ENCODE data around the gene TSEN54. TPM values are rescaled to one million over a fixed set of nuclear protein-coding genes. Genes with fewer than 3 reads are reported as not detected.
"Not testable (repeated sequence)": the region's sequence is repeated elsewhere in the genome, so short reads cannot be mapped to it uniquely, and the experiment has no call there.

Gene TSEN54
- total RNA-seq, 4 donors from 2014 or later, result 15.4 to 31.2 (median 17.8) TPM

DNA sequence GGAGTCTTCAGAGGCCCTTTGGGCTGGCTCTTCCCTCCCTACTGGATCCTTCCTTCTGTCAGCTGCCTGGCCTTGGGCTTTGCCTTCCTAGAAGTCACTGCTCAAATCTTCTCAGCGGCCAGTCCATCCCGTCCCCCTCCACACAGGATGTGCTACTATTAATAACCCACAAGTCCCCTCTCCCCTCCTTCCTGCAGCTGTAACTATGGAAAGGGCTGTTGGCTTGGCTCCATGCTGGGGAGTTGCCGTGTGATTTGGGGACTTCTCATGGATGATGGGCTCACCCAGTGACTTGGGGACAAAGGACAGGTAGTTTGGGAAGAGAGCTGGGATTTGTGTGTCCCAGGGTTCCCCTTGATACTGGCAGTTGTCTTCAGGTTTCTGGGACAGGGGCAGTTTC lies 40.5 kb upstream of the TSEN54 start:
- DNase-seq, result no peak
- in situ Hi-C loops (cut with MboI; ENCODE audit: low sequenced_read_pairs in 4 of 4) (no loop called here), intact Hi-C loops (cut with DNase I; ENCODE audit: low total_unique reads) (no loop called here)
- no peaks in the 10 kb centered on the region for H3K9me3 ChIP-seq
- H3K27me3 ChIP-seq, result no peaks in the 10 kb centered on the region
- TF ChIP-seq, protein P1, sequence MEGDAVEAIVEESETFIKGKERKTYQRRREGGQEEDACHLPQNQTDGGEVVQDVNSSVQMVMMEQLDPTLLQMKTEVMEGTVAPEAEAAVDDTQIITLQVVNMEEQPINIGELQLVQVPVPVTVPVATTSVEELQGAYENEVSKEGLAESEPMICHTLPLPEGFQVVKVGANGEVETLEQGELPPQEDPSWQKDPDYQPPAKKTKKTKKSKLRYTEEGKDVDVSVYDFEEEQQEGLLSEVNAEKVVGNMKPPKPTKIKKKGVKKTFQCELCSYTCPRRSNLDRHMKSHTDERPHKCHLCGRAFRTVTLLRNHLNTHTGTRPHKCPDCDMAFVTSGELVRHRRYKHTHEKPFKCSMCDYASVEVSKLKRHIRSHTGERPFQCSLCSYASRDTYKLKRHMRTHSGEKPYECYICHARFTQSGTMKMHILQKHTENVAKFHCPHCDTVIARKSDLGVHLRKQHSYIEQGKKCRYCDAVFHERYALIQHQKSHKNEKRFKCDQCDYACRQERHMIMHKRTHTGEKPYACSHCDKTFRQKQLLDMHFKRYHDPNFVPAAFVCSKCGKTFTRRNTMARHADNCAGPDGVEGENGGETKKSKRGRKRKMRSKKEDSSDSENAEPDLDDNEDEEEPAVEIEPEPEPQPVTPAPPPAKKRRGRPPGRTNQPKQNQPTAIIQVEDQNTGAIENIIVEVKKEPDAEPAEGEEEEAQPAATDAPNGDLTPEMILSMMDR (IDR thresholded peaks at IDR 0.05 in 4 of 5, conservative IDR thresholded peaks at IDR 0.05 in 1 of 5), result no peak
- TF ChIP-seq POLR2A (IDR thresholded peaks at IDR 0.05), result no peak
- H3K36me3 ChIP-seq, result no peaks in the 10 kb centered on the region
- H3K4me3 ChIP-seq, result peak overlapping the region in 1 of 4 donors; percentile 19
- ATAC-seq, result peak; percentile 14 to 21
- H3K4me1 ChIP-seq, result peaks cover 64 to 70% of the 10 kb centered on the region in 2 donors
- peak overlapping the region; percentile 67 to 81 (median 72) for H3K27ac ChIP-seq

DNA sequence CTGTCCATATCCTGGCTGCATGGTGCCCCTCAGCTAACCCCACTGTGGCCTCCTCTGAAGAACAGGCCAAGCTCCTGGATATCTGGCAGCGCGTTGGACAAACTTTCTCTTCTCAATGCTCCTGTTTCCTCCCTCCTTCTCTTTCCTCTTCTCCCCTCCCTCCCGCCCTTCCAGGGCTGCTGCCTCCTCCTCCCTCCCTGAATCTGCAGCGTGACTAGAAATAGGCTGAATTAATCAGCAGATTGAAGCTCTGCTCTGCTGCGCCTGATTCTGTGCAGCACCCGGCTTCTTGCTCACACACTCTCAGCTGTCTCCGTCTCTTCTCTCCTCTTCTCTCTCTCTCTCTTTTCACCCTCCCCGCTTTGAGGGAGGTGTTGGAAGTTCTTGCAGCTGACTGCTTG lies 40.1 kb upstream of the TSEN54 start:
- no peak for DNase-seq

DNA sequence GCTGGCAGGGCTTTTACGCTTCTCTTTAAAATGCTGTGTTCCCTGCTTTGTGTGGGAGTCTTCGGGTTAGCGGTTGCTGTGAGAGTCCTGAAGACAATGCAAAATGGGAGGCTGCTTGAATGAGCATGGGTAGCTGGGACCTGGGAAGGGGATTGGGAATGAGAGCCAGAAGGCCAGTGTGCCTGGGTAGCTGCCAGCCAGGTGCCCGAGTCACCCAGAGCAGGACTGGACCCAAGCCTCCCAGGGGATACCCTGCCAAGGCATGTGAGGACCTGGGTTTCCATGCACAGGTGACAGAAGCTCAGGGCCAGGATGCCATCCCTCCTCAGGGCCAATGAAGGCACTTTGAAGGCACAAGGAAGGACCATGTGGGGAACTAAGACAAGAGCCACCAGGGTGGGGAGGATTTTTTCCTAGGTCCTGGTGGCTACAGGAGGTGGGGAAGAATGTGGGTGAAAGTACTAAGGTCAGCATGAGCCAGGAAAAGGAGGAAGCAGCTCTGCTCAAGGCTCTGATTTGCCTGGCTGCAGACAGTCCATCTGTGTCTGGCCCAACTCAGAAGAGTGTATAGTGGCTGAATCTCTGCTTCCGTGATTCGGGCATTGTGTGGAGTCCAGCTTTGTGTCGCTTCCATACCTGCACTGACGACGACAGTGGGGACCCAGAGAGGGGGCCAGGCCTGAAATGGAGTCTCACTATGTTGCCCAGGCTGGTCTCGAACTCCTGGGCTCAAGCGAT lies 39.4 kb upstream of the TSEN54 start:
- Histone ChIP-seq H3K36me3 (no peaks in the 10 kb centered on the region), H3K27me3 (no peaks in the 10 kb centered on the region), H3K4me3 (peak overlapping the region in 1 of 4 donors; percentile 21), H3K9me3 (no peaks in the 10 kb centered on the region), H3K27ac (peak overlapping the region; percentile 67 to 81 (median 72)), H3K4me1 (peaks cover 75 to 76% of the 10 kb centered on the region in 2 donors)
- no peak for DNase-seq
- no peak for ATAC-seq
- intact Hi-C loops (cut with DNase I; ENCODE audit: low total_unique reads) (no loop called here), in situ Hi-C loops (cut with MboI; ENCODE audit: low sequenced_read_pairs in 4 of 4) (no loop called here)
- TF ChIP-seq POLR2A (IDR thresholded peaks at IDR 0.05), result no peak
- TF ChIP-seq, protein P1 (IDR thresholded peaks at IDR 0.05 in 4 of 5, conservative IDR thresholded peaks at IDR 0.05 in 1 of 5), result no peak

More for the DNA sequence above, 40.1 kb upstream of the TSEN54 start:
- TF ChIP-seq, protein P1 (IDR thresholded peaks at IDR 0.05 in 4 of 5, conservative IDR thresholded peaks at IDR 0.05 in 1 of 5), result no peak
- no peak for TF ChIP-seq POLR2A (IDR thresholded peaks at IDR 0.05)
- Histone ChIP-seq H3K27me3 (no peaks in the 10 kb centered on the region), H3K36me3 (no peaks in the 10 kb centered on the region), H3K27ac (peak overlapping the region; percentile 67 to 81 (median 72)), H3K4me3 (peak overlapping the region in 1 of 4 donors; percentile 21), H3K4me1 (peaks cover 69 to 74% of the 10 kb centered on the region in 2 donors), H3K9me3 (no peaks in the 10 kb centered on the region)
- intact Hi-C loops (cut with DNase I; ENCODE audit: low total_unique reads) (no loop called here), in situ Hi-C loops (cut with MboI; ENCODE audit: low sequenced_read_pairs in 4 of 4) (no loop called here)
- ATAC-seq, result peak; percentile 46 to 73

DNA sequence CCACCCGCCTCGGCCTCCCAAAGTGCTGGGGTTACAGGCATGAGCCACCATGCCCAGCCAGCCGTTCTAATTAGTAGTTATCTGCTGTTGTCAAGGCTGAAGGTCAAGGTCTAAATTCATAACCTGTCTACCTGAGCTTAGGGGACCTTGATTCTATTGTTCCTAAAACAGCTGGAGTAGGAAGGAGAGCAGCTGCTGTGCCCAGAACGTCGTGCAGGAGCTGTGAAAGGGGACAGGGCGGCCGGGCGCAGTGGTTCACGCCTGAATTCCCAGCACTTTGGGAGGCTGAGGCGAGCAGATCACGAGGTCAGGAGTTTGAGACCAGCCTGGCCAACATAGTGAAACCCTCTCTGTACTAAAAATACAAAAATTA lies 38.9 kb upstream of the TSEN54 start:
- H3K4me3 ChIP-seq; H3K36me3 ChIP-seq; H3K9me3 ChIP-seq; DNase-seq; intact Hi-C loops (cut with DNase I; ENCODE audit: low total_unique reads); H3K27me3 ChIP-seq; ATAC-seq; in situ Hi-C loops (cut with MboI; ENCODE audit: low sequenced_read_pairs in 4 of 4): not testable (repeated sequence)
- H3K27ac ChIP-seq, result peak overlapping the region; percentile 67 to 81 (median 72)
- peaks cover 77 to 82% of the 10 kb centered on the region in 2 donors for H3K4me1 ChIP-seq

DNA sequence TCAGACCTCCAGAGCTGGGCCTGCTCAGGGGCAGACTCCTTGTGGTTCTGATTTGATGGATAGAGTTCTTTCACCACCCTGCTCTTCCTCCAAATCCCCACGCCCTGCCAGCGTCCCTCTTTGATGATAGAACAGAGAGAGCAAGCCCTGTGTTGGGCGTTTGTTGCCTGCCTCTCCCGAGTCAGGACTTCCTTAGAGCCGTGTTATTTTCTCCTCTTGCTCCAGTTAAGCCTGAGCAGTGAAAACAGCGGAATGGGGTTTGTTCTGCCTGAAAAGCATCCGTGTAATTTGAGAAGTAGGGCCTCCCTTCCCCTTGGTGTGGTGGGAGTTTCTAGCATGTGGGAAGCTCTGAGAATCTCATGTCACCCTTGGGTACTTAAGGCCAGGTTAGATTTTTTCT lies 37.8 kb upstream of the TSEN54 start:
- Histone ChIP-seq H3K4me3 (no peak overlapping the region), H3K9me3 (no peaks in the 10 kb centered on the region), H3K4me1 (peaks cover 77 to 83% of the 10 kb centered on the region in 2 donors), H3K36me3 (no peaks in the 10 kb centered on the region), H3K27me3 (no peaks in the 10 kb centered on the region), H3K27ac (peak overlapping the region in 3 of 4 donors; percentile 6 to 89 (median 17))
- TF ChIP-seq POLR2A (IDR thresholded peaks at IDR 0.05), result no peak
- TF ChIP-seq, protein P1 (IDR thresholded peaks at IDR 0.05 in 4 of 5, conservative IDR thresholded peaks at IDR 0.05 in 1 of 5), result no peak
- ATAC-seq (no peak), DNase-seq (no peak)
- intact Hi-C loops (cut with DNase I; ENCODE audit: low total_unique reads) (no loop called here), in situ Hi-C loops (cut with MboI; ENCODE audit: low sequenced_read_pairs in 4 of 4) (no loop called here)

Measured in gastrocnemius medialis (tissue), 4 donors.